ENCODE results near the gene CEP128. TPM values are rescaled to one million over a fixed set of nuclear protein-coding genes. Genes with fewer than 3 reads are reported as not detected.

The CEP128 gene
- total RNA-seq, 1 donor from 2014 or later: 3.0 TPM

DNA sequence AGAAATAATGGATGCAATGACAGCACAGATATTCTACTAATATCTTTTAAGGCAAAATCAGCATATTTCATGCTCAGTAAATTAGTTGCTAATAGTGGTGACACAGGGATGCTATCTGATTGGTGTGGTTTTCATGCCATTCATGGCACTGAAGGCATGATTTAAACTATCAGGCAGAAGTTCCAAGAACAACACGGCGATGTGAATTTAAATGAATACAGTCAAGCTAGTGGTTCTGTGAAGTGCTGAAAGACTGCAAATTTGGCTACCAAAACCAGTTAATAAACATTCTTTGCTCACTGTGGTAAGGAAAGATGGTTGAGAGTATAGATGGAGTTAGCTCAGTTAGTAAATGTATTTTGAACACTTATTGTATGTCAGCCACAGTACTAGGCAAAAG is 458.2 kb downstream of the CEP128 start:
- DNase-seq (ENCODE audit: low read depth): no peak

DNA sequence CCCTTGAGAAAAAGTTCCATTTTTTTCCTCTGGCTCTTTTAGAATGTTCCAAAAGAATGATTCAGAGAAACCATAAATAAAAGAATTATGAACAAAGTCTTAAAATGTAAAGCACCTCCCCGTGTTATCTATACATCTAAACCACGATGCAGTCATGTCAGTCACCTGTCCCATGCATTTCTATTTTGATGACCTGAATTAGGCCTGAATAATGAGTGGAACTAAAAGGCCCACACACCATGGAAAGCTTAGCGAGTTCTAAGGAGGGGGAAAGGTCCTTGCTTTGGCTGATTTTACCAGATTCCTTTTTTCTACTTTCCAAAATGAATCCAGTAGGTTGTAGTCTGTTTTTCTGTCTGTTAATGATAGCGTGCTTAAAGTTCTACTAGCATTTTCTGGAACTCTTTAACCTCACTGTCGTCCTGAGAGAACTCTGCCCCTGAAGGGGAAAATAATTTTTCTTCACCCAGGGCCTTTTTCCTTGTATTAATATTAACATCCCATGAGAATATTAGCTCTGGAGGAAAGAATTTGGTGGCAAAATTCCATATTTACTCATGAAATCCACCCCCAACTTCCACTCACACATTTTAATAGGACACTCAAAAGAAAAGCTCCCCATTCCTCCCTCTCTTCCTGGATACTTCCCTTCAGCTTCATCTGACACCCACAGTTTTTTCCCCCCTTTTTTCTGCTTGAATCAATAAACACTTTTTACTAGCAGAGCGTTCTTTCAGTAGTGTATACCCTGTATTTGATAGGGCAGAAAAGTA is 464.0 kb downstream of the CEP128 start:
- DNase-seq (ENCODE audit: low read depth): no peak

DNA sequence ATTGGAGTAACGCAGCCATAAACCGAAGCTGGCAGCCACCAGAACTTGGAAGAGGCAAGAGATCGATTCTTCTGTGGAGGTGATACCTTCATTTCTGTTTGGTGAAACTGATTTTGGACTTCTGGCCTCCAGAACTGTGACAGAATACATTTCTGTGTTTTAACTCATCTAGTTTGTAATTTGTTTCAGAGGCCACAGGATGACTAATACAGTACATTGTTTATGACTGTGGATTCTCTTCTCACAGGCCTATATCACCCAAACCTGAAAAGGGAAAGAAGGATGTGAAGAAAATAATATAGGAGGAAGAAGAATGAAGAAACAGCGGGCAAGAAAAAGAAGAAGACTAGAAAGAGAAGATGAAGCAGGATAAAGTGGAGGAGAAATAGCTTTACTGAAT is 466.5 kb downstream of the CEP128 start:
- peak; percentile 17 for DNase-seq (ENCODE audit: low read depth)

DNA sequence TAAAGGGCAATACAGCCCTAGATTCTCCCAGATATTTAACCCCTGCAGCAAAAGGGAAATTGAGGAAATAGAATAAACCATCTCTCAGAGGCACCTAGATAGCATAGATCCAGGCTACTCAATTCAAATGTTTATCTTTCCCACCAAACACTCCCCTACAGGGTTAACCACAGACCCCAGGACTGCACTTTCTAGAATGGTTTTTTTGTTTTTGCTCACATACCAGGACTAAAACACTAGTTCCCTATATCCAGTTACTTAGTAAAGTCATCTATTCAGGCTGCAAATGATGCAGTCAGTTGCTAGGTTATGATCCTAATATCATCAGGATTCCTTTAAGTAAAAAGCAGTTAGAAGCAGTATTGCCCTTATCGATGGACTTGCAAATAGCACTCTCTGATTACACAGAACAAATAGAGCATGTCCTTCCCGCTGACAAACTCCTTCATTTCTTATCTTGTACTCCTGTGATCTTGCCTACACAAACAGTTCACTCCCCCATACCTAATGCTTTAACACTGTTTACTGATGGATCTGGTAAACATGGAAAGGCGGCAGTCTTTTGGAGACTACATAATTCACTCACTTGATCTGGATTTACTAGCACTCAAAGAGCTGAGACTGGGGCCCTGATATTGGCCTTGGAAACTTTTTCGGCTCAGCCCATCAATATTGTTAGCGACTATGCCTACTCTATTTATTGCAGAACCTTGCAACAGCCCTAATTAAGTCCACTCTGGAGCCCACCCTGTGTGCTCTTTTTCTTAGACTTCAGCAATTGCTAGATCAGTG is 473.0 kb downstream of the CEP128 start:
- DNase-seq (ENCODE audit: low read depth): no peak

DNA sequence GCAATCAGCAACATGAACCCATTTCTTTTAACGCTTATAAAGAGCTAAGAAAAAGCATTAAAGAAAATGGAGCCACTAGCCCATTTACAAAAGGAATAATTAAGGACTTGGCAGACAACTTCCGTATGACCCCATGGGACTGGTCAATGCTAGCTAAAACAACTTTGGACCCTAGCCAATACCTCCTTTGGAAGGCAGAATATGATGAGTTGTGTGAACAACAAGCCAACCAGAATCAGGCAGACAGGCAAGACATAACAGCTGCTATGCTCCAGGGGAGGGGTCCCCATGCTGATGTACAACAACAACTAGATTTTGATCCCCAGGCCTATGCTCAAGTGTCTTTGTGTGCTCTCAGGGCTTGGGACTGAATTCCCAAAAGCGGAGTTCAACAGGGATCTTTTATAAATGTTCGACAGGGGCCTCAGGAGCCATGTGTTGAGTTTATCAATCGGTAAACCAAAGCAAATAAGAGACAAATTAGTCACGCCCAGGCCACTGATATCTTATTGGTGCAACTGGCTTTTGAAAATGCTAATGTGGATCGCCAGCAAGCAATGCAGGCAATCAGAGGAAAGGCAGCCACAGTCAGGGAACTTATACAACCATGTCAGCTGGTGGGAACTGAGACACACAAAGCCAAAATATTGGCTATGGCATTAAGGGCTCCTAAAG is 475.9 kb downstream of the CEP128 start:
- no peak for DNase-seq (ENCODE audit: low read depth)

DNA sequence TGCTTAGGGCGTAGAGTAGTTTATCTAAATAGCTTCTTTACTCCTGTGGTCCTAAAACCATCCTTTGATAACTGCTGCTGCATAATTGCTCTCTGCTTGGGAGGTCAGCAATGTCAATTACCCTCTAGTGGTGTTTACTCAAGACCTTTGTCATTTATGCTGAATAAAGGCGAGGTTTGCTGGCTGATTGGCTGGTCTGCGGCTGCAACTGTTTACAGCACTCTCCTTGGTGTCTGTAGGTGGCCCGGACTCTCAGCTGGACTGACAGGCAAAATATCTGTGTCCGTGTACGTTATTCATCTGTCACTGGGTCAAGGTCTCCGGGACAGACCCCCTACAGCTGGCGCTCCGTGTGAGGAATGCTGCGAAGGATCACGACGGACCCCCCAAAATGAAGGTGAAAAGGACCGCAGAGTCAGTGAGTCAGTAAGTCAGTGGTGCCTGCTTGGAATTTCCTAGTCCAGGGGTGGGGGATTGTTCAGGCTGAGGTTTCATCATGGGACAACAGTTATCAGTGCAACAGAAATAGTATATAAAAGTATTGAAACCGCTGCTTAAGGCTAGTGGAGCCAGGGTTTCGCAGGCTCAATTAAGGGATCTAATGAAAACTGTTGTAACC is 476.9 kb downstream of the CEP128 start:
- DNase-seq (ENCODE audit: low read depth): no peak

DNA sequence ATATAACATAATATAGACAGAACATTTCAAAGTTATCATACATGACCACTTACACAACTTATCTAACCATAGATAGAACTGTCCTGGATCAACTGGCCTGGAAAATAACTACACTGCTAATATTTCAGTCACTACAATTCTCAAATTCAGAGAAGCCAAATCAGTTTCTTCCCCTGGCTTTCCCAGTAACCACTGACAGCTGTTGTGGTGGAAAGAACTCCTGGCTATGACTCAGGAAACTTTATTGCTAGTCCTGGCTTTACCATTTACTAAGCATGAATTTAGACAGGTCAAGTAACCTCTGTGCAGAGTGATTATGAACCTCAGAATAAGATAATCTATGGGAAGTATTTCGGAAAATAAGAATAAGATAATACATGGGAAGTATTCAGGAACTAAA is 485.3 kb downstream of the CEP128 start:
- peak; percentile 69 for DNase-seq (ENCODE audit: low read depth)

DNA sequence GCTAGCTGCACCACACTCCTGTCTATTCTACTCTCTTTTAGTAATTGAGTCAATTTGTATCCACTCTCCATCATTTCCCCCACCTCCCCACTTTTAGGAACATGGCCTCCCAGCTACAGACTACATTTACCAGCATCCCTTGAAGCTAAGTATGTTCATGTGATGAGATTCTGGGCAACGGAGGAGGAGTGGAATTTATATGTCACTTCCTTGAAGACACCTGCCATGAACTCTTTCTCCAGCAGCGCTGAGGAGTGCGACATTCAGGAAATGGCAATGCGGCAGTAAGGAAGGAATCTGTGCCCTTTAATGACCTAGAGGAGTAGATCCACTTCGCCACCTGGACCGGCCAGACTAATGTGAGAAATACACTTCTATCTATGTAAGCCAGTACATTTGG is 486.5 kb downstream of the CEP128 start:
- peak; percentile 14 for DNase-seq (ENCODE audit: low read depth)

DNA sequence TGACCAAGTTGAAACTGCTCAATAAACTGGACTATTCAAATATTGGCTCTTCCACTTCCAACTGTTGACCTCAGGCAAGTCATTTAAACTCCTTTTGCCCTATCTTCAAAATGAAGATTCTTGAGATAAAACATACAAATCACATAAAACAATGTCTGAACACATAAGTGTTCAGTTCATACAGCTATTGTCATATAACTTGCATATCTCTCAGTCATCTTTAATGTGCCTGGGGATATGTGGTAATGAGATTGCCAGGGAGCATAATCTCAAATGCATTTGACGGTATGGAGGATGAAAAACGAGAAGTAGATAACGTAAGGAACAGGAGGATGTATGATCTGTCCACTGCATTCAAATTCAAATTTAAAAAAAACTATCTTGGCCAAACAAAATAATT is 493.3 kb downstream of the CEP128 start:
- DNase-seq (ENCODE audit: low read depth): no peak

DNA sequence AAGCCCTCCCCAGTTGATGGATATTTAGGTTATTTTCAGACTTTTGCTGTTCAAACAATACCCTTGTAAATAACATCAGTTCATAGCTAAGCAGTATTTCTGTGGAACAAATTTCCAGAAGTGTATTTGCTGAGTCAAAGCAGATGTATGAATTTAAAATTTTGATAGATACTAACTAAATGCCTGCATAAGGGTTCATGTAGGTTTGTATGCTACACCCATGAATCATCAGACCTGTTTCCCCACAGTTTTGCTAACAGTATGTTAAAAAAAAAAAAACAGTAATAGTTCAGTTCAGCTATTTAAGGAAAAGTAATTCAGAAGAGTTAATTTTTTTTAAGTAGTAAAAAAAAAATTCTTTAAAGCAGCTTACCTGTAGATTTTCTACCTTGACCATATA is 494.1 kb downstream of the CEP128 start:
- DNase-seq (ENCODE audit: low read depth): no peak

Other genes starting within 250 kb of the CEP128 start
- gene TSHR, start 13.9 kb upstream of the CEP128 start, total RNA-seq: 0.50 TPM in 1 of 2 replicates, not detected in the other

Measured in renal cortical epithelial cell (primary cell).